ENCODE data around the gene LRRC41.

- TF ChIP-seq GATA2 (IDR thresholded peaks at IDR 0.05; ENCODE audit: low read depth, low read length) (no peak), GATA3 (IDR thresholded peaks at IDR 0.05; ENCODE audit: low read depth, low read length) (no peak)
Measured at GRCh38 chr1:46343351-46343695, 39.9 kb upstream of the LRRC41 start.
